Uterus (tissue), 2 donors: Measurements from ENCODE around the gene NAPEPLD.

Experiments
- POLR2A ChIP-seq, 2 donors: fragments of 450-650 bp; IDR thresholded peaks; one replicate each; pipeline ENCODE4 v1.6.1; 2016; ENCODE audit warnings: antibody characterized with exemption in 2 of 2, mild to moderate bottlenecking in 1 of 2, moderate library complexity in 1 of 2
- TF ChIP-seq, protein P1 (sequence below), 4 experiments: fragments of 200-600 bp in 2 of 4; fragments of 450-650 bp in 2 of 4; sonication (generic) in 2 of 4; IDR thresholded peaks; one replicate each; pipeline ENCODE4 v1.5.1; 2016 to 2019; ENCODE audit warnings: antibody characterized with exemption in 4 of 4, mild to moderate bottlenecking in 2 of 4, moderate library complexity in 1 of 4

DNA sequence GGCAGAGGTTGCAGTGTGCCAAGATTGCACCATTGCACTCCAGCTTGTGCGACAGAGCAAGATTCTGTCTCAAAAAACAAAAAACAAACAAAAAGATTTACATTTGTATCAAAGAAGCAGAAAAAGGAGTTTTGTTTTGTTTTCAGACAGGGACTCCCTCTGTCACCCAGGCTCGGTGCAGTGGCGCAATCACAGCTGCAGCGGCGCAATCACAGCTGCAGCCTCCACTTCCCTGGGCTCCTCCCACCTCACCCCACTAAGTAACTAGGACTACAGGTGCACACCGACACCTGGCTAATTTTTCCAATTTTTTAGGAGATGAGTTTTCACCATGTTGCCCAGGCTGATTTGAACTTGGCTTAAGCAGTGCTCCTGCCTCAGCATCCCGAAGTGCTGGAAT, 72.1 kb downstream of the NAPEPLD start:
- TF ChIP-seq, protein P1, sequence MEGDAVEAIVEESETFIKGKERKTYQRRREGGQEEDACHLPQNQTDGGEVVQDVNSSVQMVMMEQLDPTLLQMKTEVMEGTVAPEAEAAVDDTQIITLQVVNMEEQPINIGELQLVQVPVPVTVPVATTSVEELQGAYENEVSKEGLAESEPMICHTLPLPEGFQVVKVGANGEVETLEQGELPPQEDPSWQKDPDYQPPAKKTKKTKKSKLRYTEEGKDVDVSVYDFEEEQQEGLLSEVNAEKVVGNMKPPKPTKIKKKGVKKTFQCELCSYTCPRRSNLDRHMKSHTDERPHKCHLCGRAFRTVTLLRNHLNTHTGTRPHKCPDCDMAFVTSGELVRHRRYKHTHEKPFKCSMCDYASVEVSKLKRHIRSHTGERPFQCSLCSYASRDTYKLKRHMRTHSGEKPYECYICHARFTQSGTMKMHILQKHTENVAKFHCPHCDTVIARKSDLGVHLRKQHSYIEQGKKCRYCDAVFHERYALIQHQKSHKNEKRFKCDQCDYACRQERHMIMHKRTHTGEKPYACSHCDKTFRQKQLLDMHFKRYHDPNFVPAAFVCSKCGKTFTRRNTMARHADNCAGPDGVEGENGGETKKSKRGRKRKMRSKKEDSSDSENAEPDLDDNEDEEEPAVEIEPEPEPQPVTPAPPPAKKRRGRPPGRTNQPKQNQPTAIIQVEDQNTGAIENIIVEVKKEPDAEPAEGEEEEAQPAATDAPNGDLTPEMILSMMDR (IDR thresholded peaks at IDR 0.05) = no peak
- no peak for TF ChIP-seq POLR2A (IDR thresholded peaks at IDR 0.05)
